HepG2 (cell line): Measurements from ENCODE around the gene TAP1. TPM values are rescaled to one million over a fixed set of nuclear protein-coding genes. Genes with fewer than 3 reads are reported as not detected.

ENCODE experiments used
- CHCHD3 ChIP-seq: sonication (generic); formaldehyde crosslinking; IDR thresholded peaks from 2 replicates; pipeline ENCODE4 v1.8.0; 2022; ENCODE audit warnings: mild to moderate bottlenecking, missing genetic modification reagents, moderate library complexity
- DDIT3 ChIP-seq: sonication (generic); formaldehyde crosslinking; IDR thresholded peaks from 2 replicates; pipeline ENCODE4 v1.4.0; 2020; ENCODE audit warnings: mild to moderate bottlenecking, missing genetic modification reagents
- DR1 ChIP-seq: sonication (generic); formaldehyde crosslinking; IDR thresholded peaks from 2 replicates; pipeline ENCODE4 v1.8.0; 2021; ENCODE audit warnings: mild to moderate bottlenecking, missing genetic modification reagents, inconsistent platforms
- HOXD1 ChIP-seq: sonication (generic); formaldehyde crosslinking; IDR thresholded peaks from 2 replicates; pipeline ENCODE4 v1.5.0; 2020; ENCODE audit warnings: missing genetic modification reagents
- KLF13 ChIP-seq: sonication (generic); formaldehyde crosslinking; IDR thresholded peaks from 2 replicates; pipeline ENCODE4 v1.4.0; 2020; ENCODE audit warnings: mild to moderate bottlenecking, missing genetic modification reagents
- MEIS2 ChIP-seq: sonication (generic); formaldehyde crosslinking; IDR thresholded peaks from 2 replicates; pipeline ENCODE4 v1.9.0; 2021; ENCODE audit warnings: mild to moderate bottlenecking, missing genetic modification reagents
- MXD1 ChIP-seq: sonication (generic); formaldehyde crosslinking; IDR thresholded peaks from 2 replicates; pipeline ENCODE4 v1.4.0; 2020; ENCODE audit warnings: mild to moderate bottlenecking, missing genetic modification reagents
- PATZ1 ChIP-seq: sonication (generic); formaldehyde crosslinking; IDR thresholded peaks from 2 replicates; pipeline ENCODE4 v1.4.0; 2020; ENCODE audit warnings: missing genetic modification reagents
- RXRA ChIP-seq: sonication (generic); formaldehyde crosslinking; IDR thresholded peaks from 2 replicates; pipeline ENCODE4 v1.5.1; 2020; ENCODE audit warnings: missing genetic modification reagents
- SRY ChIP-seq: sonication (generic); formaldehyde crosslinking; IDR thresholded peaks from 2 replicates; pipeline ENCODE4 v1.8.0; 2022; ENCODE audit warnings: mild to moderate bottlenecking, missing genetic modification reagents
- ZHX1 ChIP-seq: sonication (generic); formaldehyde crosslinking; IDR thresholded peaks from 2 replicates; pipeline ENCODE4 v1.8.1; 2022; ENCODE audit warnings: low read depth, mild to moderate bottlenecking, missing genetic modification reagents
- ZNF331 ChIP-seq: sonication (generic); formaldehyde crosslinking; IDR thresholded peaks from 2 replicates; pipeline ENCODE4 v1.4.0; 2020; ENCODE audit warnings: missing genetic modification reagents
- ZNF562 ChIP-seq: sonication (generic); formaldehyde crosslinking; IDR thresholded peaks from 2 replicates; pipeline ENCODE4 v1.8.0; 2022; ENCODE audit warnings: missing genetic modification reagents, borderline replicate concordance
- ZNF713 ChIP-seq: sonication (generic); formaldehyde crosslinking; IDR thresholded peaks from 2 replicates; pipeline ENCODE4 v1.4.0; 2020; ENCODE audit warnings: mild to moderate bottlenecking, missing genetic modification reagents
- ZNF781 ChIP-seq: sonication (generic); formaldehyde crosslinking; IDR thresholded peaks from 2 replicates; pipeline ENCODE4 v1.5.1; 2020; ENCODE audit warnings: borderline replicate concordance, mild to moderate bottlenecking, missing genetic modification reagents; ENCODE audit errors: not compliant biosample characterization
- polyA plus RNA-seq, 8 experiments: library from polyadenylated mRNA; depleted of rRNA in 3 of 8; stranded (reverse) in 7 of 8; unstranded in 1 of 8; fragments of >200 nt; fragmentation: Illumina TruSeq in 4 of 8; extraction: Trizol in 4 of 8; gene quantifications; 2 replicates each; pipeline versions ENCODE4 v1.2.1 to v1.2.3, GENCODE V29; 2011 to 2016; ENCODE audit warnings: low read depth in 4 of 8, missing spikeins in 1 of 8, mixed read lengths in 1 of 8; ENCODE audit not compliant: insufficient read depth in 1 of 8
- total RNA-seq, 5 experiments: library from RNA; depleted of rRNA; stranded (reverse); fragments of >200 nt; fragmentation: Illumina TruSeq; extraction: Trizol; gene quantifications; 2 replicates each; pipeline ENCODE4 v1.2.3, GENCODE V29; 2016; ENCODE audit warnings: low read depth in 1 of 5

TAP1 gene
- total and polyA plus RNA-seq, 2 of the 13 experiments (the other 11 are each of a cell fraction or from before 2014, with no cell fraction given): 31.2 to 52.2 TPM

- TF ChIP-seq KLF13 (CRISPR knock-in tag) (0 out of 2 replicates have a peak, but pooled peaks have one; percentile 11), ZNF713 (0 out of 2 replicates have a peak, but pooled peaks have one; percentile 19), PATZ1 (CRISPR knock-in tag) (peak; percentile 37; the same call in 1 of the 2 replicates), MEIS2 (CRISPR knock-in tag) (peak; percentile 19), DR1 (CRISPR knock-in tag) (peak; percentile 2; the same call in 1 of the 2 replicates), ZHX1 (CRISPR knock-in tag) (0 out of 2 replicates have a peak, but pooled peaks have one; percentile 7), CHCHD3 (0 out of 2 replicates have a peak, but pooled peaks have one; percentile 0), RXRA (CRISPR knock-in tag) (no peak), SRY (CRISPR knock-in tag) (peak; percentile 51; the same call in 1 of the 2 replicates), ZNF331 (CRISPR knock-in tag) (0 out of 2 replicates have a peak, but pooled peaks have one; percentile 15), DDIT3 (CRISPR knock-in tag) (no peak), ZNF781 (CRISPR knock-in tag) (peak; percentile 73), MXD1 (CRISPR knock-in tag) (peak; percentile 20; the same call in 1 of the 2 replicates), HOXD1 (CRISPR knock-in tag) (peak; percentile 10; the same call in 1 of the 2 replicates), ZNF562 (CRISPR knock-in tag) (no peak)
Measured at GRCh38 chr6:32852844-32853540, 512 bp downstream of the TAP1 start (continued).
